HepG2 (cell line): Measurements from ENCODE around the gene PDZD7. TPM values are rescaled to one million over a fixed set of nuclear protein-coding genes. Genes with fewer than 3 reads are reported as not detected.
A peak's percentile ranks its signal among the peaks of the same experiment; 100 is the strongest.

ENCODE experiments used
- GPBP1L1 ChIP-seq: sonication (generic); formaldehyde crosslinking; IDR thresholded peaks from 2 replicates; pipeline ENCODE4 v1.5.0; 2020; ENCODE audit warnings: mild to moderate bottlenecking, missing genetic modification reagents
- ISL2 ChIP-seq: sonication (generic); formaldehyde crosslinking; IDR thresholded peaks from 2 replicates; pipeline ENCODE4 v1.5.0; 2020; ENCODE audit warnings: missing genetic modification reagents
- KIAA2018 ChIP-seq: sonication (generic); formaldehyde crosslinking; IDR thresholded peaks from 2 replicates; pipeline ENCODE4 v1.5.0; 2020; ENCODE audit warnings: mild to moderate bottlenecking, missing genetic modification reagents, borderline replicate concordance
- TRIM24 ChIP-seq: sonication (generic); formaldehyde crosslinking; IDR thresholded peaks from 2 replicates; pipeline ENCODE4 v1.8.0; 2022; ENCODE audit warnings: mild to moderate bottlenecking, missing genetic modification reagents
- ZMYM4 ChIP-seq: sonication (generic); formaldehyde crosslinking; IDR thresholded peaks from 2 replicates; pipeline ENCODE4 v1.8.1; 2023; ENCODE audit warnings: mild to moderate bottlenecking, missing genetic modification reagents
- ZNF562 ChIP-seq: sonication (generic); formaldehyde crosslinking; IDR thresholded peaks from 2 replicates; pipeline ENCODE4 v1.8.0; 2022; ENCODE audit warnings: missing genetic modification reagents, borderline replicate concordance
- ZNF570 ChIP-seq: sonication (generic); formaldehyde crosslinking; IDR thresholded peaks from 2 replicates; pipeline ENCODE4 v1.4.0; 2020; ENCODE audit warnings: mild to moderate bottlenecking, missing genetic modification reagents, borderline replicate concordance
- ZNF616 ChIP-seq: sonication (generic); formaldehyde crosslinking; IDR thresholded peaks from 2 replicates; pipeline ENCODE4 v1.5.0; 2020; ENCODE audit warnings: low read depth, mild to moderate bottlenecking, missing genetic modification reagents
- ZNF7 ChIP-seq: IDR thresholded peaks from 2 replicates; pipeline ENCODE4 v1.6.1; 2016; ENCODE audit warnings: missing biosample characterization, missing genetic modification reagents
- ZXDC ChIP-seq: sonication (generic); formaldehyde crosslinking; IDR thresholded peaks from 2 replicates; pipeline ENCODE4 v1.5.0; 2020; ENCODE audit warnings: mild to moderate bottlenecking, missing genetic modification reagents
- polyA plus RNA-seq, 8 experiments: library from polyadenylated mRNA; depleted of rRNA in 3 of 8; stranded (reverse) in 7 of 8; unstranded in 1 of 8; fragments of >200 nt; fragmentation: Illumina TruSeq in 4 of 8; extraction: Trizol in 4 of 8; gene quantifications; 2 replicates each; pipeline versions ENCODE4 v1.2.1 to v1.2.3, GENCODE V29; 2011 to 2016; ENCODE audit warnings: low read depth in 4 of 8, missing spikeins in 1 of 8, mixed read lengths in 1 of 8; ENCODE audit not compliant: insufficient read depth in 1 of 8
- total RNA-seq, 5 experiments: library from RNA; depleted of rRNA; stranded (reverse); fragments of >200 nt; fragmentation: Illumina TruSeq; extraction: Trizol; gene quantifications; 2 replicates each; pipeline ENCODE4 v1.2.3, GENCODE V29; 2016; ENCODE audit warnings: low read depth in 1 of 5
- TF ChIP-seq, protein P1 (sequence below): sonication (generic); formaldehyde crosslinking; IDR thresholded peaks from 2 replicates; pipeline ENCODE4 v1.5.1; 2020; ENCODE audit warnings: missing genetic modification reagents, mild to moderate bottlenecking, borderline replicate concordance
- TF ChIP-seq, protein P2 (sequence below): sonication (generic); formaldehyde crosslinking; IDR thresholded peaks from 2 replicates; pipeline ENCODE4 v1.5.1; 2020; ENCODE audit warnings: missing genetic modification reagents, mild to moderate bottlenecking, borderline replicate concordance

The PDZD7 gene
- total and polyA plus RNA-seq, 2 of the 13 experiments (the other 11 are each of a cell fraction or from before 2014, with no cell fraction given) = 0.58 to 0.73 TPM

- TF ChIP-seq, protein P1, sequence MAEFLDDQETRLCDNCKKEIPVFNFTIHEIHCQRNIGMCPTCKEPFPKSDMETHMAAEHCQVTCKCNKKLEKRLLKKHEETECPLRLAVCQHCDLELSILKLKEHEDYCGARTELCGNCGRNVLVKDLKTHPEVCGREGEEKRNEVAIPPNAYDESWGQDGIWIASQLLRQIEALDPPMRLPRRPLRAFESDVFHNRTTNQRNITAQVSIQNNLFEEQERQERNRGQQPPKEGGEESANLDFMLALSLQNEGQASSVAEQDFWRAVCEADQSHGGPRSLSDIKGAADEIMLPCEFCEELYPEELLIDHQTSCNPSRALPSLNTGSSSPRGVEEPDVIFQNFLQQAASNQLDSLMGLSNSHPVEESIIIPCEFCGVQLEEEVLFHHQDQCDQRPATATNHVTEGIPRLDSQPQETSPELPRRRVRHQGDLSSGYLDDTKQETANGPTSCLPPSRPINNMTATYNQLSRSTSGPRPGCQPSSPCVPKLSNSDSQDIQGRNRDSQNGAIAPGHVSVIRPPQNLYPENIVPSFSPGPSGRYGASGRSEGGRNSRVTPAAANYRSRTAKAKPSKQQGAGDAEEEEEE = no peak
- TF ChIP-seq, protein P2, sequence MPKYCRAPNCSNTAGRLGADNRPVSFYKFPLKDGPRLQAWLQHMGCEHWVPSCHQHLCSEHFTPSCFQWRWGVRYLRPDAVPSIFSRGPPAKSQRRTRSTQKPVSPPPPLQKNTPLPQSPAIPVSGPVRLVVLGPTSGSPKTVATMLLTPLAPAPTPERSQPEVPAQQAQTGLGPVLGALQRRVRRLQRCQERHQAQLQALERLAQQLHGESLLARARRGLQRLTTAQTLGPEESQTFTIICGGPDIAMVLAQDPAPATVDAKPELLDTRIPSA (CRISPR knock-in tag) = no peak
- TF ChIP-seq ZXDC (CRISPR knock-in tag) = no peak
- peak; percentile 32; the same call in 1 of the 2 replicates for TF ChIP-seq ISL2 (CRISPR knock-in tag)
- TF ChIP-seq ZNF562 (CRISPR knock-in tag) = no peak
- no peak for TF ChIP-seq ZMYM4 (CRISPR knock-in tag)
- no peak for TF ChIP-seq ZNF7 (CRISPR knock-in tag)
- TF ChIP-seq TRIM24 (CRISPR knock-in tag) = no peak
- TF ChIP-seq ZNF616 = 0 out of 2 replicates have a peak, but pooled peaks have one; percentile 23
- no peak for TF ChIP-seq ZNF570
- TF ChIP-seq GPBP1L1 (CRISPR knock-in tag) = no peak
- TF ChIP-seq KIAA2018 (CRISPR knock-in tag) = no peak
Observed at GRCh38 chr10:100970076-100970913, 60.6 kb downstream of the PDZD7 start (continued).
